Right renal cortex interstitium (tissue), 3 donors: Measurements from ENCODE around the gene ST3GAL3. TPM values are rescaled to one million over a fixed set of nuclear protein-coding genes. Genes with fewer than 3 reads are reported as not detected.

Experiments
- DNase-seq, 3 donors: peaks; one replicate each; pipeline ENCODE4 v3.0.0-alpha.2; 2013; ENCODE audit warnings: low read depth in 3 of 3, low spot score in 2 of 3
- polyA plus RNA-seq, 3 donors: library from polyadenylated mRNA; unstranded; fragments of 120-200 nt; gene quantifications; one replicate each; pipeline ENCODE4 v1.2.1, GENCODE V29; 2013; ENCODE audit not compliant: insufficient read length in 3 of 3

ST3GAL3 gene
- polyA plus RNA-seq, 3 donors = 17.6 to 21.6 (median 19.5) TPM

GRCh38 chr1:43952731-43953346 is 245.5 kb downstream of the ST3GAL3 start:
- DNase-seq = no peak

GRCh38 chr1:43953361-43953760 is 246.0 kb downstream of the ST3GAL3 start:
- no peak for DNase-seq

- no peak for DNase-seq
Observed at GRCh38 chr1:43954036-43954435, 246.7 kb downstream of the ST3GAL3 start.

- DNase-seq = no peak
Observed at GRCh38 chr1:43956234-43956633, 248.9 kb downstream of the ST3GAL3 start.

- DNase-seq = no peak
Observed at GRCh38 chr1:43957407-43958040, 250.2 kb downstream of the ST3GAL3 start.

- DNase-seq = no peak
Observed at GRCh38 chr1:43958351-43959255, 251.3 kb downstream of the ST3GAL3 start.

GRCh38 chr1:43960798-43961197 is 253.5 kb downstream of the ST3GAL3 start:
- DNase-seq = no peak

- DNase-seq = no peak
Observed at GRCh38 chr1:43961692-43962091, 254.4 kb downstream of the ST3GAL3 start.

- no peak for DNase-seq
Observed at GRCh38 chr1:43962324-43962723, 255.0 kb downstream of the ST3GAL3 start.

- DNase-seq = no peak
Observed at GRCh38 chr1:43963006-43963405, 255.7 kb downstream of the ST3GAL3 start.

GRCh38 chr1:43963890-43964289 is 256.6 kb downstream of the ST3GAL3 start:
- no peak for DNase-seq

- DNase-seq = no peak
Observed at GRCh38 chr1:43965316-43965715, 258.0 kb downstream of the ST3GAL3 start.

GRCh38 chr1:43968348-43968948 is 261.1 kb downstream of the ST3GAL3 start:
- DNase-seq = no peak

- no peak for DNase-seq
Observed at GRCh38 chr1:43969416-43969745, 262.0 kb downstream of the ST3GAL3 start.

GRCh38 chr1:43969746-43970466 is 262.6 kb downstream of the ST3GAL3 start, which contains the start of gene DPH2:
Gene DPH2 (plus strand): TSS chr1:43970010. CDS start chr1:43970176, 166 bp downstream.
- peak; percentile 83 to 95 (median 89) for DNase-seq

- no peak for DNase-seq
Observed at GRCh38 chr1:43970502-43970901, 263.2 kb downstream of the ST3GAL3 start.

- DNase-seq = no peak
Observed at GRCh38 chr1:43970911-43971310, 263.6 kb downstream of the ST3GAL3 start.

GRCh38 chr1:43971336-43971980 is 264.1 kb downstream of the ST3GAL3 start:
- no peak for DNase-seq

GRCh38 chr1:43973981-43974442 is 266.7 kb downstream of the ST3GAL3 start:
- DNase-seq = no peak
